NCI-H345 treated with DMSO at 0.1 percent for 48 hours (cell line): ENCODE data around the gene ASF1B.
A peak's percentile ranks its signal among the peaks of the same experiment; 100 is the strongest.

ENCODE experiments used
- DNase-seq: peaks from one replicate; lab custom pipeline; 2025; ENCODE audit not compliant: unreplicated experiment; lab: John Stamatoyannopoulos, UW

The ASF1B gene

DNA sequence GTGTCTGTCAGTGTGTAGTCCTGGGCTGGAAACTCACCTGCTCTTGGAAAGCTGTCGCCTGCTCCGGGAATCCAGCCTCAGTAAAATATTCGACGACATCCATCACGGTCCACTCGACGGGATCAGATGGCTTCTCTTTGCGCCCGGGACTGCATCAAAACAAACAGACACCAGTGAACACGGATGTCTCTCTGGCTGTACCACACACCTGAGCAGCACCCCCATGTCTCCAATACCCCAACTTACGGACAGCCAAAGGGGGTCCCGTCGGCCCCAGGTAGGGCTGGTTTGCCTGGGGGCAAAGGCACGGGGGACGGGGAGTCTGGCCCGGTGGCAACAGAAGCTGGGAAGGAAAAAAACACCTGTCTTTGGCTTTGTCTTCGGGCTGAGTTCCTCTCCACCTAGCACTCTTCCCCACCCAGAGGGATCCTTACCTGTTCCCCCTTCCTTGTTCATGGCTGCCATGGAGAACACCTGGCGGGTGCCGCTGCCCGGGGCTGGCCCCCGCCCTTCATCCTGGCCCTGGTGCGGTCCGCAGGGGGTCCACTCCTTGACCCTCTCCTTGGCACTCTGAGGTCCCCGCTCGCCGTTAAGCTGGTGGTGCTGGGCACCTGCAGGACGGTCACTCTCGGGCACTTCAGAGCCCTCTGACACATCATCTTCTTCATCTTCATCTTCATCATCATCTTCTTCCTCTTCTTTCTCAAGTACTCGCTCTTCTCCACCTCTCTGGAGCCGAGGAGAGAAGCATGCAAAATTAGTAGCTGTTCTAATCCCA, 47.6 kb downstream of the ASF1B start:
- DNase-seq: no peak

- DNase-seq: no peak
Observed at GRCh38 chr19:14086098-14086497, 50.3 kb downstream of the ASF1B start.

DNA sequence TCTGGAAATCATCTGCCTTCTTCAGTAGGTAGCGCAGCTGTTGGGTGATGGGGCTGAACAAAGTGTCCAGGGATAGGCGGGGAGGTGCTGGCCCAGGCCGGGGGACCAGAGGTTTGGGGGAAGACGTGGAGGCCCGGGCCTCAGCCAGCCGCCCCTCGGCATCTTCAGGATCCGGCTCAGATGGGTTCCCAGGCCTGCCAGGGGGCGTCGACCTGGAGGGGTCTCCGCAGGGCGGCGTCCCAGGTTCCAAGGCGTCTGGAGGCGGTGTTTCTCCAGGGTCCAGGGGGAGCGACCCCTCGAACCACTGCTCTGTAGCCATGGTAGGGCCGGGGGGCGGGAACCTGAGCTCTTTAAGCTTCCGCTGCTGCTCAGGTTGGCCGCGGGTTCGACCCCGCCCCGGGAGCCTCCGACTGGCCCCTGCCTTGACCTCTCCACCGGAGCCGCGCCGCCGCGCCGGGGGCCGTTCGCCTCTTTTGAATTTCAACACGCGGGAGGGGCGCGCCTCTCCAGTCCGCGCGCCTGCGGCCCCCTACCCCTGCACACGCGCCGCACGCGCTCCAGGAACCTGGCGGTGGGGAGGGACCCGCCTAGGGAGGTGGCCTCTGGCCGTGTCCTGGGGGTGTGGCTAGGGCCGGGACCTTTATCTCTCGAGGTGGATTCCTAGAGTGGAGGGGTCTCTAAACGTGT, 50.9 kb downstream of the ASF1B start, which contains the start of gene C19orf67:
C19orf67 (minus strand) TSS at position 475 of the 687 bp plus-strand sequence; CDS start at position 319, 156 bp downstream.
- no peak for DNase-seq

DNA sequence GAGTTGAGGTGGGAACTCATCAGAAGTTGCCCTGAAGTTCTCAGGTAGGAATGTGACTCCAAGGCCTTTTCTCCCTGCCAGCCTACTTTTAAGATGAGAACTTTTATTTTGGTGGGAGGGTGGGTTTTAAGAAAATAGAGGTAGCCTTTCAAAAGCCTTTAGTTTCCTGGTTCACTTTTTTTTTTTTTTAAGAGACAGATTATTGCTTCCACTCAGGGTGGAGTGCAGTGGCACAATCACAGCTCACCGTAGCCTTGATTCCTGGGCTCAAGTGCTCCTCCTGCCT, 53.8 kb downstream of the ASF1B start:
- no peak for DNase-seq

DNA sequence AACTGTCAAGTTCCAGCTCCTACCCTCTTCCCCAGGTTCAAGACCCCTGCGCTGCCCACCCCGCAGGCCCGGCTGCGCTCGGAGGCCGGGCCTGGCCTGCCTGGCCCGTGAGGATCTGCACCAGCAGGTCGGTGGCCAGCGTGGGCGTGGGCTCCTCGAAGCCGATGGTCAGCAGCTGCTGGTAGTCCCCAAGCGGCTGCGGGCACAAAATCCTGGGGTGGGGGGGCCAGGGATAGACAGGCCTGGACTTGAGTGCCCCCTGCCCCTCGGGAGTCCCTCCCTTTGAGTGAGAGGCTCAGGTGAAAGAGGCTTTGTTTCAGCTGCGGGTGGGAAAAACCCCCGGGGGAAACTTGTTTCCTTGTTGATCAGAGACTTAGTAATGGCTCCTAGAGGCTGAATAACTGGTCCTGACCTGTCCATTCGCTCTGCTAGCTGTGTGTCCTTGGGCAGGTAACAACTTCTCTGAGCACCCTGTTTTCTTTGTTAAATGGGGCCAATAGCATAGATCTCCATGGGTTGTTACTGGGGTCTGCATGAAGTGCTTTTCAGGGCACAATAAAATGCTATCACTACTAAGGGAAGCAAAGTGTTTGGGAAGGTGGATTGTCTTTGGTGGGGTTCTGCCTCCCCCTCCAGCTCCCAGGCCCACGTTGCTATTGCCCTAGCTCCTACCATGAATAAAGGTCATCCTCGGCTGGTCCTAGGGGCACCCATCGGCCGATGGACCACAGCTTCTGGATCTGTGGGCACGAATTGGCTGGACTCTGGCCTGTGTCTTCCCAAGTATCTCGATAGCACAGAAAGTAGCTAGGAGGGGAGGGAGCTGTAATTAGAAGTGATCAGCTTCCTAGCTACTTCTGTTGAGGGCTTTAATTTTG, 54.4 kb downstream of the ASF1B start:
- no peak for DNase-seq

DNA sequence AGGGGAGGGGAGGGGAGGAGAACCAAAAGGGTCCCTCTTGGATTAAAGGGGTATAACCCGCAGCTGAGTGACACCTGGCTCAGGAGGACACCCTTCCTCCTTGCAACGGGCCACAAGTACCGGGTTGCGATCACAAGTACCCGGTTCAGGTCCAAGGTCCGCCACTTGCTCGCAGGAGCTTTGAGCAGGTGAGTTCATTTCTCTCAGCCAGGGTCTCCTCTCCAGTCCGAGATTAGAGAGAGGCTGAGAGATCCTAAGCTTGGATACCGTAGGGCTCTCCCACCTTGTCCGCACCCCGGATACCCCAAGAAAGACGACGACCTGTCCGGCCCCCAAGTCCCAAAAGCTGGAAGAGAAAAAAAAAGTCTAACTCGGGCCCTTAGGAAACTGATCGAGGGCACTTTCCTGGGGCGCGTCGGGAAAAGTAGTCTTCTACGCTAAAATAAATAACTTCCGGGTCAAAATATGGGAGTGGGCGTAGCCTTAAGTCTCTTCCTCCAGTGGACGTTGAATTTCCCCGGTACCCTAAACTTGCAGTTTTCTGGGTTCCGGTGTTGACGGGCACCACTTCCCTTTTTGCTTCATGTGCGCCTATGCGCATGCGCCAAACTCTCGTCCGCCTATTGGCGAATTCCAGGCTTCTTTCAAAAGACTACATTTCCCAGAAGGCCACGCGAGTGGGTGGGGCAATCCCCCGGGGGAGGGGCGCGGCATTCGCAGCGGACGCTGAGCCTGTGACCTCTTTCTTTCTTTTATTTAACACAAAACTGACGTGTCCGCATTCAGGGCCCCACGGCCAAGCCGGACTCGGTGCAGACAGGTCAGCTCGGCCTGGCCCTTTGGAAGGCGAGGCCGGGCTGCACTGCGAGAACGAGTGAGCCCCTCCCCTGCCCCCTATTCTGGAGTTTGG, 55.2 kb downstream of the ASF1B start:
- peak; percentile 97 for DNase-seq

GRCh38 chr19:14078411-14078810, 58.0 kb downstream of the ASF1B start:
- DNase-seq: no peak

GRCh38 chr19:14073925-14074838, 62.2 kb downstream of the ASF1B start:
- no peak for DNase-seq

DNA sequence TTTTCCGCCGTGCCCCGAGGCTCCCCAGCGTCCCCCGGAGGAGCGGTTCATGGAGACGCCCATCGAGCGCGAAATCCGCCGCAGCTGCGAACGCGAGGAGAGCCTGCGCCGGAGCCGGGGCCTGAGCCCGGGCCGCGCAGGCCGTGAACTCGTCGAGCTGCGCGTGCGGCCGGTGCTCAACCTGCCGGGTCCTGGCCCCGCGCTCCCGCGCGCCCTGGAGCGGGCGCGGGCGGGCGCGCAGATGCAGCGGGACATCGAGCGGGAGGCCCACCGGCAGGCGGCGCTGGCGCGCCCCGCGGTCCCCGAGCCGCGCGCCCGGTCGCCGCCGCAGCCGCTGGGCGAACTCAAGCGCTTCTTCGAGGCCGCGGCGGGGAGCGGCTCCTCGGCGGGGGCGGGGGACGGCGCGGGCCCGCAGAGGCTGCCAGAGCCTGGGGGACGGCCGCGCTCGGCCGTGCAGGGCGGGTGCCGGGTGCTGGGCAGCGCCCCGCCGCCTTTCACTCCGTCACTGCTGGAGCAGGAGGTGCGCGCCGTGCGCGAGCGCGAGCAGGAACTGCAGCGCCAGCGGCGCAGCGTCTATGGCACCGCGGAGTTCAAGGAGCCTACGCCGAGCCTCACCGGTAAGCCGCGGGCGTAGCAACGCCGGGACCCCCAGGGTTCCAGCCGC, 63.0 kb downstream of the ASF1B start:
- DNase-seq: peak; percentile 61

DNA sequence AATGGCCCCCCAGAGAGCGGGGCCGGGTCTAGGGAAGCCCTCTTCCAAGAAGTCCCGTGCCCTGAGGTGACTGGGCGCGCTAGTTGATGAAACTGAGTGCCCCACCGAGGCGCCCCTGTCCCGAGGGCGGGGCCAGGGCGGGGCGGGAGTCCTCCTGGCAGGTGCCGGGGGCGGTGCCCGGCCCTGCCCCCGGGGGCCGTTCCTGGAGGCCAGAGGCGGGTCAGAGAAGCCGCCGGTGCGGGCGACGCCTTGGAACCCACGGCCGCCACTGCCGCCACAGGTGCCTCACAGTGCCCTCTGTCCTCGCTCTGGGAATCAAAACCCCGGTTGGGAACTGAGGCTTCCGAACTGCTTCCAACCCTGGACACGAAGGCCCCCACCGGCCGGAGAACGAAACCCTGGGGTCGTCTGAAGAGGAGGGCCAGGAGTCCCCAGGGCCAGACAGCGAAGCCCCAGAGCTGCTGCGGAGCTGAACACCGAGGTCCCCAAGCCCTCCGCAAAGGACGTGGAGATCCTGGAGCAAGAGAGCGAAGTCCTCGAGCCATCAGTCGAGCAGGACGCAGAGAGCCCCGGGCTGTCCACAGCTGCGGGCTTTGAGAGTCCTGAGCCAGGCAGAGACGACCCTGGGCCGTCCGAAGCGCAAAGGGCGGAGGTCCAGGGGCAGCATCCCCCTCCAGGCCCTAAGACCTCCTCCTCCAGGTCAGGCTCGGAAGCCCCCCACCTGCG, 63.7 kb downstream of the ASF1B start, which contains the start of gene MISP3:
MISP3 (plus strand) TSS at position 252 of the 726 bp plus-strand sequence. CDS start 524 bp downstream, outside the sequence.
- DNase-seq: no peak

DNA sequence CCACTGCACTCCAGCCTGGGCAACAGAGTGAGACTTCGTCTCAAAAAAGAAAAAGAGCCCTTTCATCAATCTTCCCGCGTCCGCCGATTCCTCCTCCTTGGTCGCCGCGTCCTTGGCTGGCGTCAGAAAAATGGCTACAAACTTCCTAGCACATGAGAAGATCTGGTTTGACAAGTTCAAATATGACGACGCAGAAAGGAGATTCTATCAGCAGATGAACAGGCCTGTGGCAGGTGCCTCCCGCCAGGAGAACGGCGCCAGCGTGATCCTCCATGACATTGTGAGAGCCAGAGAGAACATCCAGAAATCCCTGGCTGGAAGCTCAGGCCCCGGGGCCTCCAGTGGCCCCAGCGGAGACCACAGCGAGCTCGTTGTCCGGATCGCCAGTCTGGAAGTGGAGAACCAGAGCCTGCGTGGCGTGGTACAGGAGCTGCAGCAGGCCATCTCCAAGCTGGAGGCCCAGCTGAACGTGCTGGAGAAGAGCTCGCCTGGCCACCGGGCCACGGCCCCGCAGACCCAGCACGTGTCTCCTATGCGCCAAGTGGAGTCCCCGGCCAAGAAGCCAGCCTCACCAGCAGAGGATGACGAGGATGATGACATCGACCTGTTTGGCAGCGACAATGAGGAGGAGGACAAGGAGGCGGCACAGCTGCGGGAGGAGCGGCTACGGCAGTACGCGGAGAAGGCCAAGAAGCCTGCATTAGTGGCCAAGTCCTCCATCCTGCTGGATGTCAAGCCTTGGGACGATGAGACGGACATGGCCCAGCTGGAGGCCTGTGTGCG, 65.9 kb downstream of the ASF1B start:
- DNase-seq: no peak
